ENCODE data around the gene FCN3. TPM values are rescaled to one million over a fixed set of nuclear protein-coding genes. Genes with fewer than 3 reads are reported as not detected.
"Not testable (repeated sequence)": the region's sequence is repeated elsewhere in the genome, so short reads cannot be mapped to it uniquely, and the experiment has no call there.

The FCN3 gene
- total and polyA plus RNA-seq, 2 of the 4 experiments (the other 2 are of a cell fraction) = not detected

GRCh38 chr1:27406362-27406680, 31.7 kb upstream of the FCN3 start:
- Histone ChIP-seq H4K91ac (ENCODE audit: insufficient read depth, low read depth, low read length) (no peak overlapping the region), H3K27me3 (ENCODE audit: control insufficient read depth, insufficient read depth, low read length) (no peaks in the 10 kb centered on the region), H3K56ac (ENCODE audit: extremely low read depth, insufficient read depth, low read length) (no peak overlapping the region), H4K8ac (ENCODE audit: low read depth in 2 of 2, low read length in 2 of 2) (no peak overlapping the region), H3K18ac (ENCODE audit: low read depth, low read length) (no peak overlapping the region), H3K9me1 (ENCODE audit: insufficient read depth, low read length) (0 out of 2 replicates have a peak, but pooled peaks cover 3% of the 10 kb centered on the region), H3K9ac (ENCODE audit: low read depth, low read length) (no peak overlapping the region), H3K4ac (ENCODE audit: low read depth, low read length) (no peak overlapping the region), H3K23ac (ENCODE audit: low read depth, low read length) (no peak overlapping the region), H2BK120ac (ENCODE audit: low read depth, low read length) (no peak overlapping the region), H3K9me3 (ENCODE audit: control insufficient read depth, insufficient read depth, low read length) (no peaks in the 10 kb centered on the region), H2BK5ac (ENCODE audit: low read depth, low read length, poor library complexity, severe bottlenecking) (no peak overlapping the region), H3K79me1 (ENCODE audit: low read depth in 1 of 2, low read length in 2 of 2) (peaks cover 9 to 15% of the 10 kb centered on the region in 2 experiments; a peak in 2 of 4 replicates), H2AFZ (replicated peaks; ENCODE audit: low read length, poor library complexity) (no peak overlapping the region), H4K5ac (ENCODE audit: low read depth, low read length) (no peak overlapping the region), H2BK20ac (ENCODE audit: low read depth, low read length) (no peak overlapping the region), H3K14ac (replicated peaks; ENCODE audit: low read depth, low read length) (no peak overlapping the region), H4K20me1 (ENCODE audit: insufficient read depth, low read length) (peaks cover 6% of the 10 kb centered on the region; the same call in 1 of the 2 replicates), H3K27ac (ENCODE audit: insufficient read depth, low read length) (no peak overlapping the region), H3K4me1 (ENCODE audit: control insufficient read depth, insufficient read depth, low read length) (peaks cover 17% of the 10 kb centered on the region), H3K4me3 (ENCODE audit: insufficient read depth, low read depth, low read length) (no peak overlapping the region), H2AK9ac (replicated peaks; ENCODE audit: low read depth, low read length, poor library complexity) (no peak overlapping the region), H2AK5ac (ENCODE audit: low read depth, low read length) (no peak overlapping the region), H3K36me3 (ENCODE audit: control insufficient read depth, insufficient read depth, low read length) (peaks cover 36% of the 10 kb centered on the region), H2BK15ac (ENCODE audit: low read depth, low read length) (no peak overlapping the region), H3K4me2 (ENCODE audit: low read depth, low read length) (no peak overlapping the region)
- dilution Hi-C loops (cut with HindIII; ENCODE audit: low sequenced_read_pairs, unreplicated experiment) = no loop called here
- ChIA-PET CTCF (no interaction called here), POLR2A (ENCODE audit: unreplicated experiment) (no interaction called here)
- TF ChIP-seq CHD1 (IDR thresholded peaks at IDR 0.05; ENCODE audit: low read depth, low read length) = no peak
- TF ChIP-seq FOS (IDR thresholded peaks at IDR 0.05; ENCODE audit: low read depth, low read length) = no peak
- no peak for TF ChIP-seq MAFK (IDR thresholded peaks at IDR 0.05; ENCODE audit: low read depth, low read length)
- no peak for TF ChIP-seq SMC3 (IDR thresholded peaks at IDR 0.05; ENCODE audit: low read depth, low read length)
- DNase-seq (no peak), ATAC-seq (ENCODE audit: low read depth) (no peak)
- no CpG with 5 or more reads among the region's 4 CpGs for WGBS, 2 experiments (ENCODE audit: extremely low coverage in 2 of 2, insufficient read length in 1 of 2)
- in situ Hi-C loops (cut with MboI; ENCODE audit: low sequenced_read_pairs) = no loop called here
- intact Hi-C loops (cut with micrococcal nuclease) = no loop called here
- no TSS peak for BruUV-seq (replicated peaks)

GRCh38 chr1:27405598-27406361, 31.2 kb upstream of the FCN3 start:
- H3K27ac ChIP-seq (ENCODE audit: insufficient read depth, low read length); H4K91ac ChIP-seq (ENCODE audit: insufficient read depth, low read depth, low read length); DNase-seq; H3K23ac ChIP-seq (ENCODE audit: low read depth, low read length); H3K14ac ChIP-seq (replicated peaks; ENCODE audit: low read depth, low read length); H4K8ac ChIP-seq (ENCODE audit: low read depth in 2 of 2, low read length in 2 of 2); ATAC-seq (ENCODE audit: low read depth); H3K56ac ChIP-seq (ENCODE audit: extremely low read depth, insufficient read depth, low read length); H2BK20ac ChIP-seq (ENCODE audit: low read depth, low read length); H2BK120ac ChIP-seq (ENCODE audit: low read depth, low read length); H3K9me1 ChIP-seq (ENCODE audit: insufficient read depth, low read length); H2AFZ ChIP-seq (replicated peaks; ENCODE audit: low read length, poor library complexity); H3K4ac ChIP-seq (ENCODE audit: low read depth, low read length); H3K27me3 ChIP-seq (ENCODE audit: control insufficient read depth, insufficient read depth, low read length); H4K5ac ChIP-seq (ENCODE audit: low read depth, low read length); dilution Hi-C loops (cut with HindIII; ENCODE audit: low sequenced_read_pairs, unreplicated experiment); H3K4me2 ChIP-seq (ENCODE audit: low read depth, low read length); H3K18ac ChIP-seq (ENCODE audit: low read depth, low read length); intact Hi-C loops (cut with micrococcal nuclease); H3K4me3 ChIP-seq (ENCODE audit: insufficient read depth, low read depth, low read length); BruUV-seq (replicated peaks); H2BK5ac ChIP-seq (ENCODE audit: low read depth, low read length, poor library complexity, severe bottlenecking); H2AK9ac ChIP-seq (replicated peaks; ENCODE audit: low read depth, low read length, poor library complexity); H3K9ac ChIP-seq (ENCODE audit: low read depth, low read length); in situ Hi-C loops (cut with MboI; ENCODE audit: low sequenced_read_pairs); H2AK5ac ChIP-seq (ENCODE audit: low read depth, low read length); H2BK15ac ChIP-seq (ENCODE audit: low read depth, low read length); H3K9me3 ChIP-seq (ENCODE audit: control insufficient read depth, insufficient read depth, low read length): not testable (repeated sequence)
- H3K79me1 ChIP-seq (ENCODE audit: low read depth in 1 of 2, low read length in 2 of 2) = peaks cover 9 to 15% of the 10 kb centered on the region in 2 experiments; a peak in 1 of 4 replicates
- ChIA-PET POLR2A (ENCODE audit: unreplicated experiment) (interaction anchor here (0.6 kb wide), 1 partner anchor 97 kb away, joined by 3 read pairs; no protein-coding TSS in a partner anchor), CTCF (interaction anchor here (0.6 to 1.3 kb wide), 3 partner anchors 12 to 105 kb away, joined by 3 to 4 read pairs (median 3); no protein-coding TSS in a partner anchor)
- 100% methylated on average over 1 of the region's 18 CpGs; no CpG with 5 or more reads in 1 of the 2 experiments for WGBS, 2 experiments (ENCODE audit: extremely low coverage in 2 of 2, insufficient read length in 1 of 2)
- peaks cover 17% of the 10 kb centered on the region for H3K4me1 ChIP-seq (ENCODE audit: control insufficient read depth, insufficient read depth, low read length)
- peaks cover 11% of the 10 kb centered on the region; the same call in 1 of the 2 replicates for H4K20me1 ChIP-seq (ENCODE audit: insufficient read depth, low read length)
- H3K36me3 ChIP-seq (ENCODE audit: control insufficient read depth, insufficient read depth, low read length) = peaks cover 31% of the 10 kb centered on the region
